ENCODE results near the gene TXNDC12.

DNA sequence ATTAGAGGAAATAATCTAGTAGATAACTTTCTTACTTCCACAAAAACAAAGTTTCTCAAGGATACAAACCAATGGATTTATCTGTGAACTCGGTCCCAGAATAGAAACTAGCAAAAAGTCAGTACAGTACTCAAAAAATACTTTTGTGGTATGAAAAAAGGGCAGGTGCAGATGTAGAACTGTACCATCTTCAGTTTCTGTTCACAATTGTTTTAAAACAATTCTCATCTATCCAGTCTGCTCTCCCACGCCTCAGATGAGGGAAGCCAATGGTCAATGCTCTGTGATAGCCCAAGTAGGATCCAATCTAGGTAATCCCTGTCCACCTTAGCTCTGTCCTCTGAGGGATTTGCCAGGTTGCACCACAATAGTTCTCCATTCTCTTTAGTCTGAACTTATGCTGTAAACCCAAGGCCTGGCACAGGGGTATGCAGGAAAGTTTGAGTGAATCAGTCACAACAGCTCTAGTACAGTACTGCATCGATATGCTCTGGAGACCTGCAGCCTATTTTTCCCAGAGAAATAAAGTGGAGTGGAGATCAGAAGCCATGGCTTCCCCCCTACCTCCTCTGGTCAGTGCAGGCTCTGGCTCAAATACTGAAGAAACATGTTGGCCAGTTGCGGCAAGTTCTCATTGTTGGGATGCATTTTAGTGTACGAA, 22.7 kb downstream of the TXNDC12 start:
- TF ChIP-seq, protein P1, sequence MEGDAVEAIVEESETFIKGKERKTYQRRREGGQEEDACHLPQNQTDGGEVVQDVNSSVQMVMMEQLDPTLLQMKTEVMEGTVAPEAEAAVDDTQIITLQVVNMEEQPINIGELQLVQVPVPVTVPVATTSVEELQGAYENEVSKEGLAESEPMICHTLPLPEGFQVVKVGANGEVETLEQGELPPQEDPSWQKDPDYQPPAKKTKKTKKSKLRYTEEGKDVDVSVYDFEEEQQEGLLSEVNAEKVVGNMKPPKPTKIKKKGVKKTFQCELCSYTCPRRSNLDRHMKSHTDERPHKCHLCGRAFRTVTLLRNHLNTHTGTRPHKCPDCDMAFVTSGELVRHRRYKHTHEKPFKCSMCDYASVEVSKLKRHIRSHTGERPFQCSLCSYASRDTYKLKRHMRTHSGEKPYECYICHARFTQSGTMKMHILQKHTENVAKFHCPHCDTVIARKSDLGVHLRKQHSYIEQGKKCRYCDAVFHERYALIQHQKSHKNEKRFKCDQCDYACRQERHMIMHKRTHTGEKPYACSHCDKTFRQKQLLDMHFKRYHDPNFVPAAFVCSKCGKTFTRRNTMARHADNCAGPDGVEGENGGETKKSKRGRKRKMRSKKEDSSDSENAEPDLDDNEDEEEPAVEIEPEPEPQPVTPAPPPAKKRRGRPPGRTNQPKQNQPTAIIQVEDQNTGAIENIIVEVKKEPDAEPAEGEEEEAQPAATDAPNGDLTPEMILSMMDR (IDR thresholded peaks at IDR 0.05): no peak
- TF ChIP-seq POLR2A (IDR thresholded peaks at IDR 0.05): no peak

Data from uterus (tissue), 2 donors.